ENCODE results near the gene SLC30A7. TPM values are rescaled to one million over a fixed set of nuclear protein-coding genes. Genes with fewer than 3 reads are reported as not detected.
"Not testable (repeated sequence)": the region's sequence is repeated elsewhere in the genome, so short reads cannot be mapped to it uniquely, and the experiment has no call there.

SLC30A7 gene
- total RNA-seq, 2 donors from 2014 or later: 26.8 to 54.7 TPM

DNA sequence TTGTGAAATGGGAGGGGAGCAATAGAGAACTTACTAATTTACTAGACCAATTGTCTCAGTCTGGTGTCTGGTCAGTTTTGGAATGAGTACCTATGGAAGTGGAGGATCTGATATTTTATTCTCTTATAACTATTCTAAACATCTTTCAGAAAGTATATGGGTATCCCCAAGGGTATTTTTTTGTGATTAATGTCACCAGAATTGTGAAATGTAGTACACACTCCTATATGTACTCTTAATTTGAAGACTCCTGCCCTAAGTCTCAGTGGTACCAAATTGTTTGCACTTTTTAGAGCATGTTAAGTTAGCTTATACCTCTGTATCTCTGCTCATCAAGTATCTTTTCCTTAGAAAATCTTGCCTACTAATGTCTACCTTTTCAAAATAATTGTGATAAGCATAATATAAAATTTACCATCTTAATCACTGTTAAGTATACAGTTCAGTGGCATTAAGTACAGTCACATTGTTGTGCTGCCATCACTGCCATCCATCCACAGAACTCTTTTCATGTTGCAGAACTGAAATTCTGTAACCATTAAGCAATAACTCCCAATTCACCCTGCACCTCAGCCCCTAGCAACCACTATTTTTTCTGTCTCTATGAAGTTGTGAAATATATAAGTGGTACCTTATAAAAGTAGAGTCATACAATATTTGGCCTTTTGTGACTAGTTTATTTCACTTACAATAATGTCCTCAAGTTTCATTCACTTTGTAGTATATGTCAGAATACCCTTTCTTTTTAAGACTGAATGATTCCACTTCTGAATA is 40.5 kb downstream of the SLC30A7 start:
- TF ChIP-seq, protein P1, sequence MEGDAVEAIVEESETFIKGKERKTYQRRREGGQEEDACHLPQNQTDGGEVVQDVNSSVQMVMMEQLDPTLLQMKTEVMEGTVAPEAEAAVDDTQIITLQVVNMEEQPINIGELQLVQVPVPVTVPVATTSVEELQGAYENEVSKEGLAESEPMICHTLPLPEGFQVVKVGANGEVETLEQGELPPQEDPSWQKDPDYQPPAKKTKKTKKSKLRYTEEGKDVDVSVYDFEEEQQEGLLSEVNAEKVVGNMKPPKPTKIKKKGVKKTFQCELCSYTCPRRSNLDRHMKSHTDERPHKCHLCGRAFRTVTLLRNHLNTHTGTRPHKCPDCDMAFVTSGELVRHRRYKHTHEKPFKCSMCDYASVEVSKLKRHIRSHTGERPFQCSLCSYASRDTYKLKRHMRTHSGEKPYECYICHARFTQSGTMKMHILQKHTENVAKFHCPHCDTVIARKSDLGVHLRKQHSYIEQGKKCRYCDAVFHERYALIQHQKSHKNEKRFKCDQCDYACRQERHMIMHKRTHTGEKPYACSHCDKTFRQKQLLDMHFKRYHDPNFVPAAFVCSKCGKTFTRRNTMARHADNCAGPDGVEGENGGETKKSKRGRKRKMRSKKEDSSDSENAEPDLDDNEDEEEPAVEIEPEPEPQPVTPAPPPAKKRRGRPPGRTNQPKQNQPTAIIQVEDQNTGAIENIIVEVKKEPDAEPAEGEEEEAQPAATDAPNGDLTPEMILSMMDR (IDR thresholded peaks at IDR 0.05): no peak
- no peak for DNase-seq (ENCODE audit: low spot score)
- no peaks in the 10 kb centered on the region for H3K4me1 ChIP-seq (ENCODE audit: control insufficient read depth in 1 of 2, low read depth in 2 of 2)
- H3K36me3 ChIP-seq: peaks cover 15% of the 10 kb centered on the region
- ATAC-seq (ENCODE audit: insufficient number of reproducible peaks, low FRiP score, low read depth): no peak
- no peak overlapping the region for H3K27ac ChIP-seq
- H3K9me3 ChIP-seq: no peaks in the 10 kb centered on the region
- no peak overlapping the region for H3K4me3 ChIP-seq
- H3K27me3 ChIP-seq (replicated peaks; ENCODE audit: insufficient read depth): no peaks in the 10 kb centered on the region

DNA sequence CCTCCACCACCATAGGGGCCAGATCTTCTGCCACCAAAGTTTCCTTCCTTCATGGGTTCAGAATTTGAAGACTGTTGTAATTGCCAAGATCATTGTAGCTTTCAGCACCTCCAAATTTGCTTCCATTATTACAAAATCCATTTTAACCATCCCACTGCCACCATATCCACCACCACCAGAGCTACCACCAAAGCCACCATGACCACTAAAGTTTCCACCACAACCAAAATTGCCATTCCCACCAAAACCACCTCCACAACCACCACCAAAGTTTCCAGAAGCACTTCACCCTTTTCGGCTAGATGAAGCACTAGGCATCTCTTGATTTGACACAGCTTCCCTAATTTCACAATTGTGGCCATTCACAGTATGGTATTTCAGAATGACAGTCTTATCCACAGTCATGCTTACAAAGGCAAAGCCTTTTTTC is 45.2 kb downstream of the SLC30A7 start:
- ATAC-seq (ENCODE audit: insufficient number of reproducible peaks, low FRiP score, low read depth): no peak
- TF ChIP-seq, protein P1 (IDR thresholded peaks at IDR 0.05): no peak
- Histone ChIP-seq H3K4me3 (no peak overlapping the region), H3K36me3 (peaks cover 19% of the 10 kb centered on the region), H3K4me1 (ENCODE audit: control insufficient read depth in 1 of 2, low read depth in 2 of 2) (no peaks in the 10 kb centered on the region), H3K27ac (no peak overlapping the region), H3K9me3 (no peaks in the 10 kb centered on the region), H3K27me3 (replicated peaks; ENCODE audit: insufficient read depth) (no peaks in the 10 kb centered on the region)
- DNase-seq (ENCODE audit: low spot score): no peak

DNA sequence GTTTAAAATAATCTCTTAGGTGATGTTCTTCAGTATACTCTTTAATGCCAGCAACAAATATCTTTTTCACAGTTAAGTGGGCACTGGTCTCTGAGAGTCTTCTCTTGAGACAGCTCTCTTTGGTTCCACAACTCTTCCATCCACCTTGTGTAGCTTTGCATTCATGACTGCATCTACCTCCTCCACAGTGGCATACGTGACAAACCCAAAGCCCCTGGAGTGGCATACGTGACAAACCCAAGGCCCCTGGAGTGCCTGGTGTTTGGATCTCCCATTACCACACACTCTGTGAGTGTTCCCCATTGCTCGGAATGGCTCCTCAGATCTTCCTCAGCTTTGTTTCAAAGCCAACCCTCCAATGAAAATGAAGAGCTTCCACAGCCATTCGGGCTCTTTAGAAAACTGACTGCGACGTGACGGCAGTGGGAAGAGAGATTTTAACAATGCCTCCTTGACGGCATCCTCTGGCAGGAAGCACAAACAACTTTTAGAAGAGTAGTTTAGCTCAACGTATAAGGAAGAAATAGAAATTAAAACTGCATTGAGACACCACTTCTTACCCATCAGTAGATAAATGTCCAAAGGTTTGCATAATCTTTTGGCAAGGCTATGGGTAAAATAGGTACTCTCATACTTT is 45.8 kb downstream of the SLC30A7 start:
- Histone ChIP-seq H3K4me1 (ENCODE audit: control insufficient read depth in 1 of 2, low read depth in 2 of 2) (no peaks in the 10 kb centered on the region), H3K4me3 (no peak overlapping the region), H3K36me3 (peaks cover 19% of the 10 kb centered on the region), H3K27ac (no peak overlapping the region), H3K27me3 (replicated peaks; ENCODE audit: insufficient read depth) (no peaks in the 10 kb centered on the region), H3K9me3 (no peaks in the 10 kb centered on the region)
- ATAC-seq (ENCODE audit: insufficient number of reproducible peaks, low FRiP score, low read depth) (no peak), DNase-seq (ENCODE audit: low spot score) (no peak)
- TF ChIP-seq, protein P1 (IDR thresholded peaks at IDR 0.05): no peak

DNA sequence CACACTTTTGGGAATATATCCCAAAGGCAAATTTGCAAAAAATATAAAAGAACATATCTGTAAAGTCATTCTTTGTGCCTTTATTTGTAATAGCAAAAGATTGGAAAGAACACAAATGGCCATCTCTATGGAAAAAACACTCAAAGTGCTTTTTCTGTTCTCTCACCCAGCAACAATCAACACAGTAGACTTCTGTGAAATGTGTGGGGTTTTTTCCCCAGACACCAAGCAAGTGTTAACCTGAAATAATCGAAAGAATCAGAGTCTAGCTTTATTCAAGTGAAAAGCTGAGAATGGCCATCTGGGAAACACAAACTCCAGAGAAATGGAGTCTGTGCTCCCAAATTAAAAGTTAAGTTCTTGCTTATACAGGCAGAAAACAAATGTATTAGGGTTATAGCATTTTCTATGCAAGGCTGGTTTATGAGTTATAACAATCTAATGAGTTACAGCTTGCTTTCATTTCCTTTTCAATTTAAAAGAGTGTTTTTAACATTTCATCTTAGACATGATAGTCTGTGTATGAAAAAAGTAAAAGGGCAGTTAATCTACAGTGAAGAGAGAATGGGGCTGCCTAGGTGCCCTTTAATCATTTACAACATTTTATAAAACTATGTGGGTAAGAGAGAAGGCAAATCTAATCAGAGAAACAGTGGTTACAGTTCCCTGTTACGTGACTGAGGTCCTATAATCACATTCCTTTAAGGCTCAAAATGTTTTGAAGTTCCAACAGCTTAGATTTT is 46.6 kb downstream of the SLC30A7 start:
- ATAC-seq (ENCODE audit: insufficient number of reproducible peaks, low FRiP score, low read depth) (no peak), DNase-seq (ENCODE audit: low spot score) (no peak)
- H3K27ac ChIP-seq: no peak overlapping the region
- H3K36me3 ChIP-seq: peaks cover 19% of the 10 kb centered on the region
- no peaks in the 10 kb centered on the region for H3K27me3 ChIP-seq (replicated peaks; ENCODE audit: insufficient read depth)
- no peaks in the 10 kb centered on the region for H3K4me1 ChIP-seq (ENCODE audit: control insufficient read depth in 1 of 2, low read depth in 2 of 2)
- no peak overlapping the region for H3K4me3 ChIP-seq
- TF ChIP-seq, protein P1 (IDR thresholded peaks at IDR 0.05): no peak
- H3K9me3 ChIP-seq: no peaks in the 10 kb centered on the region

DNA sequence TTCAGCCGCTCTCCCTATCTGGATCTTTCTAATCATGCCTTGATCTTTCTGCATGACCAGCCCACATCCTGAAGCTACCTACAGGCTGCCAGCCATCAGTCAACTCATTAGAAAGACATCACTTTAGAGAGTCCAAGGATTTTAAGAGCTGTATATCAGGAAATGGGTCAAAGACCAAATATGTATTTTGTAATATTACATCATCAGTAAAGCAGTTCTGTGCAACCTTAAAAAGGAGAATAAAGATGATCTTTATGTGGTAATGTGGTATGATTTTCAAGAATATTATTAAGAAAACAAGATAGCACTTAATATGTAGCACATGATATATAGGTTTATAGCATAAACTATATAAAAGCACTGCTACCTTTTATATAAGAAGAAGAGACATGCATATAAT is 47.6 kb downstream of the SLC30A7 start:
- TF ChIP-seq, protein P1 (IDR thresholded peaks at IDR 0.05): no peak
- Histone ChIP-seq H3K4me3 (no peak overlapping the region), H3K27me3 (replicated peaks; ENCODE audit: insufficient read depth) (no peaks in the 10 kb centered on the region), H3K36me3 (peaks cover 14% of the 10 kb centered on the region), H3K4me1 (ENCODE audit: control insufficient read depth in 1 of 2, low read depth in 2 of 2) (no peaks in the 10 kb centered on the region), H3K27ac (no peak overlapping the region), H3K9me3 (no peaks in the 10 kb centered on the region)
- DNase-seq (ENCODE audit: low spot score) (no peak), ATAC-seq (ENCODE audit: insufficient number of reproducible peaks, low FRiP score, low read depth) (no peak)

DNA sequence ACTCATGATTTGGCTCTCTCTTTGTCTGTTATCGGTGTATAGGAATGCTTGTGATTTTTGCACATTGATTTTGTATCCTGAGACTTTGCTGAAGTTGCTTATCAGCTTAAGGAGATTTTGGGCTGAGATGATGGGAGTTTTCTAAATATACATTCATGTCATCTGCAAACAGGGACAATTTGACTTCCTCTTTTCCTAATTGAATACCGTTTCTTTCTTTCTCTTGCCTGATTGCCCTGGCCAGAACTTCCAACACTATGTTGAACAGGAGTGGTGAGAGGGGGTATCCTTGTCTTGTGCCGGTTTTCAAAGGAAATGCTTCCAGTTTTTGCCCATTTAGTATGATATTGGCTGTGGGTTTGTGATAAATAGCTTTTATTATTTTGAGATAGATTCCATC is 50.2 kb downstream of the SLC30A7 start:
- not testable (repeated sequence) for ATAC-seq (ENCODE audit: insufficient number of reproducible peaks, low FRiP score, low read depth); DNase-seq (ENCODE audit: low spot score); H3K36me3 ChIP-seq; H3K4me3 ChIP-seq; H3K9me3 ChIP-seq; H3K27ac ChIP-seq; H3K27me3 ChIP-seq (replicated peaks; ENCODE audit: insufficient read depth)
- H3K4me1 ChIP-seq (ENCODE audit: control insufficient read depth in 1 of 2, low read depth in 2 of 2): peaks cover 12 to 14% of the 10 kb centered on the region in 2 donors

DNA sequence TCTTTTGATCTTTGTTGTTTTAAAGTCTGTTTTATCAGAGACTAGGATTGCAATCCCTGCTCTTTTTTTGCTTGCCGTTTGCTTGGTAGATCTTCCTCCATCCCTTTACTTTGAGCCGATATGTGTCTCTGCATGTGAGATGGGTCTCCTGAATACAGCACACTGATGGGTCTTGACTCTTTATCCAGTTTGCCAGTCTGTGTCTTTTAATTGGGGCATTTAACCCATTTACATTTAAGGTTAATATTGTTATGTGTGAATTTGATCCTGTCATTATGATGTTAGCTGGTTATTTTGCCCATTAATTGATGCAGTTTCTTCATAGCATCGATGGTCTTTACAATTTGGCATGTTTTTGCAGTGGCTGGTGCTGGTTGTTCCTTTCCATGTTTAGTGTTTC is 51.9 kb downstream of the SLC30A7 start:
- H3K36me3 ChIP-seq; ATAC-seq (ENCODE audit: insufficient number of reproducible peaks, low FRiP score, low read depth); H3K27ac ChIP-seq; H3K27me3 ChIP-seq (replicated peaks; ENCODE audit: insufficient read depth); H3K9me3 ChIP-seq; DNase-seq (ENCODE audit: low spot score); H3K4me3 ChIP-seq: not testable (repeated sequence)
- peaks cover 12 to 14% of the 10 kb centered on the region in 2 donors for H3K4me1 ChIP-seq (ENCODE audit: control insufficient read depth in 1 of 2, low read depth in 2 of 2)

Measured in thoracic aorta (tissue), 2 donors.